DLD1 (cell line): ENCODE results near the gene KRT78.

Experiments used
- in situ Hi-C: cut with HindIII; loops from 2 replicates; pipeline ENCODE4 v1.10.0; 2017; ENCODE audit warnings: low sequenced_read_pairs

The KRT78 gene

GRCh38 chr12:52872644-52873389, 24.0 kb upstream of the KRT78 start:
- in situ Hi-C loops, result loop anchor here (25.0 kb wide), 1 partner anchor 486 kb away; the partner anchor contains the start of gene KRT84

- in situ Hi-C loops, result loop anchor here (25.0 kb wide), 1 partner anchor 484 kb away; the partner anchor contains the start of gene KRT84
Observed at GRCh38 chr12:52871291-52872039, 22.7 kb upstream of the KRT78 start.

- in situ Hi-C loops, result loop anchor here (25.0 kb wide), 1 partner anchor 483 kb away; the partner anchor contains the start of gene KRT84
Observed at GRCh38 chr12:52870361-52871290, 21.8 kb upstream of the KRT78 start.

- in situ Hi-C loops, result loop anchor here (25.0 kb wide), 1 partner anchor 480 kb away; the partner anchor contains the start of gene KRT84
Observed at GRCh38 chr12:52867642-52868041, 18.8 kb upstream of the KRT78 start.

GRCh38 chr12:52867152-52867551, 18.4 kb upstream of the KRT78 start:
- in situ Hi-C loops, result loop anchor here (25.0 kb wide), 1 partner anchor 480 kb away; the partner anchor contains the start of gene KRT84

GRCh38 chr12:52865090-52865944, 16.5 kb upstream of the KRT78 start:
- in situ Hi-C loops, result loop anchor here (25.0 kb wide), 1 partner anchor 478 kb away; the partner anchor contains the start of gene KRT84

- in situ Hi-C loops, result loop anchor here (25.0 kb wide), 1 partner anchor 475 kb away; the partner anchor contains the start of gene KRT84
Observed at GRCh38 chr12:52862023-52862422, 13.2 kb upstream of the KRT78 start.

GRCh38 chr12:52861511-52861910, 12.7 kb upstream of the KRT78 start:
- in situ Hi-C loops, result loop anchor here (25.0 kb wide), 1 partner anchor 474 kb away; the partner anchor contains the start of gene KRT84

GRCh38 chr12:52860102-52860823, 11.5 kb upstream of the KRT78 start:
- in situ Hi-C loops, result loop anchor here (25.0 kb wide), 1 partner anchor 473 kb away; the partner anchor contains the start of gene KRT84

GRCh38 chr12:52857500-52857899, 8.7 kb upstream of the KRT78 start:
- in situ Hi-C loops, result loop anchor here (25.0 kb wide), 1 partner anchor 470 kb away; the partner anchor contains the start of gene KRT84

- in situ Hi-C loops, result loop anchor here (25.0 kb wide), 1 partner anchor 469 kb away; the partner anchor contains the start of gene KRT84
Observed at GRCh38 chr12:52856787-52857186, 8.0 kb upstream of the KRT78 start.

GRCh38 chr12:52856077-52856476, 7.3 kb upstream of the KRT78 start:
- in situ Hi-C loops, result loop anchor here (25.0 kb wide), 1 partner anchor 469 kb away; the partner anchor contains the start of gene KRT84

GRCh38 chr12:52851787-52852186, 3.0 kb upstream of the KRT78 start:
- in situ Hi-C loops, result loop anchor here (25.0 kb wide), 1 partner anchor 464 kb away; the partner anchor contains the start of gene KRT84

- in situ Hi-C loops, result loop anchor here (25.0 kb wide), 1 partner anchor 463 kb away; the partner anchor contains the start of gene KRT84
Observed at GRCh38 chr12:52850681-52851080, 1.9 kb upstream of the KRT78 start.

- in situ Hi-C loops, result no loop called here
Observed at GRCh38 chr12:52849511-52849910, 717 bp upstream of the KRT78 start.

- in situ Hi-C loops, result no loop called here
Observed at GRCh38 chr12:52847335-52848102, 1.3 kb downstream of the KRT78 start.

GRCh38 chr12:52846356-52846970, 2.3 kb downstream of the KRT78 start:
- in situ Hi-C loops, result no loop called here
